GM21723 (cell line): Measurements from ENCODE around the gene IL2.

ENCODE experiments used
- ATAC-seq: cut with Tn5 transposase; IDR thresholded peaks from one replicate; pipeline ENCODE4 v1.9.1; 2021; ENCODE audit warnings: mild to moderate bottlenecking, moderate library complexity; ENCODE audit not compliant: unreplicated experiment

IL2 gene

DNA sequence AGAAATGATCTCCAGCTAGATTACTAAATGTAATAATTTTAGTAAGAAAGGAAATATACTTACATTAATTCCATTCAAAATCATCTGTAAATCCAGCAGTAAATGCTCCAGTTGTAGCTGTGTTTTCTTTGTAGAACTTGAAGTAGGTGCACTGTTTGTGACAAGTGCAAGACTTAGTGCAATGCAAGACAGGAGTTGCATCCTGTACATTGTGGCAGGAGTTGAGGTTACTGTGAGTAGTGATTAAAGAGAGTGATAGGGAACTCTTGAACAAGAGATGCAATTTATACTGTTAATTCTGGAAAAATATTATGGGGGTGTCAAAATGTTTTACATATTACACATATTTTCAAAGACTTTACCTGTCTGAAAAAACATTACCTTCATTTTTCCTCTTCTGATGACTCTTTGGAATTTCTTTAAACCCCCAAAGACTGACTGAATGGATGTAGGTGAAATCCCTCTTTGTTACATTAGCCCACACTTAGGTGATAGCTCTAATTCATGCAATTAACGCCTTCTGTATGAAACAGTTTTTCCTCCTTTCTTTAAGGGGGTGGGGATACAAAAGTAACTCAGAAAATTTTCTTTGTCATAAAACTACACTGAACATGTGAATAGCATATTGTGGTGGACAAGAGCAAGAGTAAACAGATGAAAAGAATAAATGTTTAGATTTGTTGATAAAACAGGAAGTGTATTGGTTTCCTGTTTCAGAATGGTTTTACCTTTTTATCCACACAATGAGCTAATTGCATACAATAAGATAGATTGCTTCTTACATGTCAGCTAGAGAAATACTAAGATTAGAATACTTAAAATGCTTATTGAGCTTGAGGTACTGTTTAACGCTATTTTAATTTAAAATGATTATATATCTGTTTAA lies at the start of gene IL2:
Gene IL2, minus strand, starts transcription at position 495 of the 886 bp plus-strand sequence. Its CDS starts 285 bp downstream, at position 210.
- ATAC-seq: no peak

DNA sequence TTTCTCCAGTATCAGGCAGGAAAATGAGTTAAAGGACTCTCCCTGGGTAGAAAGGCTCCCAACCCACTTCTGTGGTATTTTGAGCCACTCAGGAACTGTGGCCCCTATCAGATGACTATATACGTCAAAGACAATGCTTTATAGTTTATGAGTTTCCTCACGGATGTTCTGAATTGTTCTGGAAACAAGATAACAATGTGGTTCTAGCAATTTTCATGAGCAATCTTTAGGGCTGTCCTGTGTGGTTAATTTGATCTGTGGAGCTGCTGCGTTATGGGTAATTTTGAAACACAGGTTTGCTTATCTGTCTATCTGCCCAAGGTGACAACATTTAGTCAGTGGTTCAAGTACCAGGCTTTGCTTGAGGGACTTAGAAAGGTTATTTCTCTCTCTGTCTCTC lies 46.7 kb upstream of the IL2 start:
- ATAC-seq: no peak

DNA sequence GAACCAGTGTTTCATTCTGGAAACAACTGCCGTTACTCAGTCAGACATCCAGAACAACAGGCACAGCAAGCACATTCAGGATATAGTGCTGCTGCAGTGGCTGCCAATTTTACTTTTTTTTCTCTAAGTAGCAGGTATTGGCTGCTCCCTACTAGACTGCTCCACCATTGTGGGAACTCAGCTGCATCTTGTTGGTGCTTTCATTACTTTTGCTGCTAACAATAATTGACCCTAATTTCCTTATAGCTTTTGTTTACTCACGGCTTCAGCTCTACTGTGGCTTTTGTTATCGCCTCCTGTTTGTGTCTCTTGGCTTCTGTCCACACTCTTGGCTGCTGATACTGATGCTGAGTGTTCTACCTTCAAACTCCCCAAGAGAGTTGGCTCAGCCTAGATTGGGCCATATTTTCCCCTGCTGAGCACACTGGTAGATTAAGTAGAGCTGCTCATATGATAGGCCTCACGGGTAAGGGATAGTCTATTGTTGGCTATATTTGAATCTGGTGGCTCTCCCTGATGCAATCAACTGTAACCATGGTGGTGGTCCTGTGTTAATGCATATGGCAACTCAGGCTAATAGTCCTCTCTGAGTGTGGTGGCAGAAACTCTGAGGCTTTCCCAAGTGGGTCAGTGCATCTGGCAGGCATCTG lies 44.5 kb upstream of the IL2 start:
- no peak for ATAC-seq

DNA sequence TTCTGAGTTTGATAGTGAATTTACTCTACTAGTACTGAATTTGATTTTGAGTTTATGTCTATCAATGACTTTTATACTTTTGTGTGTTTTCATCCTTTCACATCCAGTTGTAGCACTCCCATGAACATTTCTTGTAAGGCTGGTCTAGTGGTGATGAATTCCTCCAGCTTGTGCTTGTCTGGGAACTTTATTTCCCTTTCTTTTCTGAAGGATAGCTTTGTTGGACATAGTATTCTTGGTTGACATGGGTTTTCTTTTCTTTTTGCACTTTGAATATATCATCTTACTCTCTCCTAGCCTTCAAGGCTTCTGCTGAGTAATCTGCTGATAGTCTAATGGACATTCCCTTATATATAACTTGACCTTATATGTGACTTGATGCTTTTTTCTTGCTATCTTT lies 32.5 kb upstream of the IL2 start:
- no peak for ATAC-seq

DNA sequence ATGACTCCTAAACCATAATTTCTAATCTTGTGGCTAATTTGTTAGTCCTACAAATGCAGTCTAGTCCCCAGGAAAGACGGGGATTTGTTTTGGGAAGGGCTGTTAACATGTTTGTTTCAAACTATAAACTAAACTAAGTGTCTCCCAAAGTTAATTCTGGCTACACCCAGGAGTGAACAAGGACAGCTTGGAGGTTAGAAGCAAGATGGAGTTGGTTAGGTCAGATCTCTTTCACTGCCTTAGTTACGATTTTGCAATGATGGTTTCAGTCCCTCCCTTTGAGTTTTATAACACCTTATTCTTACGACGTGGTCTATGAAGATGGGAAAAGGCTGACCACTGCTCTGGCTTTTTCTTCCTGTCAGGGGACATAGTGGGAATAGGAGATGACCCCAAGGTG lies 27.0 kb upstream of the IL2 start:
- ATAC-seq: no peak

DNA sequence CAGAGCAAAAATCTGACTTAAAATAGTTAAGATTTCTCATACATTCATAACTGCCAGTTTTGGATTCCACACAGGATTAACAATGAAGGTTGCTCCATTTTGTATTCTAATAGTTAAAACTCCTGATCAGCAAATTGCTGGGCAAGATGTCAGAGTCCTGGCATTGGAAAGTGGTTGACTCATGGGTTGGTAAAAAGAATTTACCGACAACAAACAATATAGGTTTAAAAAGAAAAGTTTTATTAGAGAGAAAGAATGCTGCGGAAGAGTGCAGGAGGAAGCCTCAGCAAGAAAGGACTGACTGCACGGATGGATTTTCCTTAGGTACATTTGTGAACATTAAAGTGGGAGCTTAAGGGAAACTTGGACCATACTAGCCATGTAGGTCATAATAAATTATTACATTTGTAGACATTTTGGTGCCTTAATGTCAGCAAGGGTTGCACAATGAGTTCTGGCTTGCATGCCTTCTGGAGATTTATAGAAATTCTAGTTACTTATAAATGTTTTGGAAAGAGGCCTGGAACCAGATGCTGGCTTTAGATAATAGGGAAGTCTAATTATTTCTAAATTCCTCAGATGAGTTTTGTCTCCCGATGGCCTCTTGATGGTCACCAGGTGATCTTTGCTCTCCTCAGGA lies 25.4 kb upstream of the IL2 start:
- ATAC-seq: no peak

DNA sequence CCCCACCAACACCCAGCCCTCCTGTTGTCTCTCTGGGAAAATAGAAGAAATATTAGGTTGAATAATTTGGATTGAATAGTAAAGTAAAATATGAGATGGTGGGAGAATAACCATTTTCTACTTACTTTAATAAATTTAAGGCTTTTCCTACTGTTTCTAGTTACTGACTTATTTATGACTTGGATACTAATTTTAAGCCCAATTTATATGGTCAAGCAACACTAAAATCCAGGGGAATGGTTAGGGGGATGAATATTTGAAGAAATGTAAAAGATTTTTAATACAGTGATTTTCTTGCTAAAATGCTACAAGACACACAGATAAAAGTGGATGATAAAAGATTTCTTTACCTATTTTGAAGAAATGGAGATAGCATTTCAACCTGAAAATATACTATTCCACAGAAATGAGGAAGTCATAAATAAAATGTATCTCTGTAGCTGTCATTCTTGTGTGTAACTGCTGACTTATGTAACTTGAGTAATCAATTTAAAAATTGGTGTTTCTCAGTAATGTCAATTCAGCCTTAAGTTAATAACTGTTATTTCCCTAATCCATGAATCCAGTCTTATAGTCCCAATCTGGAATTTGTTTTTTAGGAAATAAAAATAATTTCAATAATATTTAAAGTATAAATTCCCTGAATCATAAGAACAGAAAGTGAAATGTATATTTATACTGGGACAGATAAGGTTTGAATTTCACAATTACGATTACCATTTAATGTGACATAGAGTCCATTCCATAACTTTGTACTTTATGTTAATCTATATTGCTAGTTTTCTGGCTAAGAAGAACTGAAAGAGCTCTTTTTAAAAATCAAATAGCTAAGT lies 24.3 kb upstream of the IL2 start:
- ATAC-seq: no peak

DNA sequence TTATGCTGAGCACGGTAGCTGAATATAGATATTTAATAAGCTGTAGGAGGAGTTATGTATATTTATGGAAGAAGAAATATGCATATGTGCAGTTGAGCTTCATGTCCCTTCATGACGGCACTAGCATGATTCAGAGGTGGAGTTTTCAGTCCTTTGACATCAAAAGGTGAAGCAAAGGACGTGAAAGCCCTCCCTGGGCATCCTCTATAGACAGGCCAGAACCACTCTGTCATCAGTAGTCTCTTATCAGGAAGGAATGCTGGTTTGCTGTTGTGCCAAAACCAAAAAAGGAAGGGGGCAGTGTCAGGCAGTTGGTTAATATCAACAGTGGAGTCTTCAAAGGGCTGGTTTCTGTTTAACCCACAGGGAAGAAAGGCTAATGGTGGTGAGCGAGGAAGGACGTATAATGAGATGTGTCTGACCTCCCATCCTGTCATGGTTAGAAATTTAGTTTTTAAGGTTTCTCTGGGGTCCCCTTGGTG lies 23.5 kb upstream of the IL2 start:
- no peak for ATAC-seq

DNA sequence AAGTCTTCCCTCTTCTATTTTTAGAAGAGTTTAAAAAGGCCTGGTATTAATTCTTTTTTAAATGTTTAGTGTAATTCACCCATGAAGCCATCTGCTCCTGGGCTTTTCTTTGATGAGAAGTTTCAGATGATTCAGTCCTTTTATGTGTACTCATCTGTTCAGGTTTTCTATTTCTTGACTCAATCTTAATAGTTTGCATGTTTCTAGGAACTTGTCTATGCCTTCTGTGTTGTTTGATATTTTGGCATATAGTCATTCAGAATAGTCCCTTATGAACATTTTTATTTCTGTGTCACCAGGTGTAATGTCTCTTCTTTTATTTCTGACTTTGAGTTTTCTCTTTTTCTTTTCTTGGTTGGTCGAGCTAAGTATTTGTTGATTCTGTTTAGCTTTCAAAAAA lies 20.2 kb upstream of the IL2 start:
- no peak for ATAC-seq

DNA sequence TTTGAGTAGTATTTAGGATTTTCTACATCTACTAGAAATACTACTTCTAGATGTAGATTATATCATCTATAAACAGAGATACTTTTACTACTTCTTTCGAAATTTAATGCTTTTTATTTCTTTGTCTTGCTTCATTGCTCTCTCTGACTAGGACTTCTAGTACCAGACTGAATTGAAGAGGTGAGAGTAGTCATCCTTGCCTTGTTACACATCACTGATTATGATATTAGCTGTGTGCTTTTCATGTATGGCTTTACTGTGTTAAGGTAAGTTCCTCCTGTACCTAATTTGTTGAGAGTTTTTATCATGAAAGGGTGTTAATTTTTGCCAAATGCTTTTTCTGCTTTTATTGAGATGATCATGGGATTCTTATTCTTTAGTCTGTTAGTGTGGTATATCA lies 19.6 kb upstream of the IL2 start:
- no peak for ATAC-seq

DNA sequence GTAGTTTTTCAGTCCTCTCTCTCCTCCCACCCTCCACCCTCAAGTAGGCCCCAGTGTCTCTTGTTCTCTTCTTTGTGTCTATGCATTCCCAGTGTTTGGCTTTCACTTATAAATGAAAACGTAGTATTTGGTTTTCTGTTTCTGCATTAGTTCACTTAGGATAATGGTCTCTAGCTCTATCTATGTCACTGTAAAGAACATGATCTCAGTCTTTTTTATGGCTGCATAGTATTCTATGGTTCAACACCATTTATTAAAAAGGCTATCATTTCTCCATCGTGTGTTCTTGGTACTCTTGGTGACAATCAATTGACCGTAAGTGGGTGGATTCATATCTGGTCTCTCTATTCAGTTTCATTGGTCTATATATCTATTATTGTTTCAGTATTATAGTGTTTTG lies 18.7 kb upstream of the IL2 start:
- no peak for ATAC-seq

DNA sequence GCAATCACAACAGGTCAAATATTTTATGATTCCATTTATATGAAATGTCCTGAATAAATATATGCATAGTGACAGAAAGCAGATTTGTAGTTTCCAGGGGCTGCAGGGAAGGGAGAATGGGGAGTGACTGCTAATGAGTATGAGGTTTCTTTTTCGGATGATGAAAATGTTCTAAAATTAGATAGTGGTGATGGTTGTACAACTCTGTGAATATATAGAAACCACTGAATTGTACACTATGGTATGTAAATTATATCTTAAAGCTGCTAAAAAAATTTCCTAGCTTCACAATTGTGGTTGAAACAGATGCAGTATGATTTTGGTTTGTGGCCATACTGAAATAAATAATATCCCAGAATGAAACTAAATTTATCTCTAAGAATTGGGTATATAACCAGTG lies 12.9 kb upstream of the IL2 start:
- no peak for ATAC-seq

DNA sequence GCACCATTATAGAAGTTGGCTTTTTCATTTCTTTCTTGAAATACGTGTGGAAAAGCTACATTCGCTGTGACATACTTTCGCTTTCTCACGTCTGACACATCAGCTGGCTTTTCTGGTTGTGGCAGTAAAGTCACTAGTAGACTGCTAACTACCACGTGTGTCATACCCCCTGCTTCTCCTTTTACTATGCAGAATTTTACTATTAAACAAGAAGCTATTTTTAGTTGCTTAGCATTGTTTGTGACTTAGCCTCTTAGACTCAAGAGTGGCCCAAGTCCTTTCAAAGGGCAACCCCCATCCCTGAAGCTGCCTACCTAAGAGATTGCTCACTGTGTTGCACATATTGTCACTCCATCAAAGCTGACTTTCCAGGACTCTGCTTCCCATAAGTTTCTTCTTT lies 2.1 kb upstream of the IL2 start:
- peak; percentile 79 for ATAC-seq

DNA sequence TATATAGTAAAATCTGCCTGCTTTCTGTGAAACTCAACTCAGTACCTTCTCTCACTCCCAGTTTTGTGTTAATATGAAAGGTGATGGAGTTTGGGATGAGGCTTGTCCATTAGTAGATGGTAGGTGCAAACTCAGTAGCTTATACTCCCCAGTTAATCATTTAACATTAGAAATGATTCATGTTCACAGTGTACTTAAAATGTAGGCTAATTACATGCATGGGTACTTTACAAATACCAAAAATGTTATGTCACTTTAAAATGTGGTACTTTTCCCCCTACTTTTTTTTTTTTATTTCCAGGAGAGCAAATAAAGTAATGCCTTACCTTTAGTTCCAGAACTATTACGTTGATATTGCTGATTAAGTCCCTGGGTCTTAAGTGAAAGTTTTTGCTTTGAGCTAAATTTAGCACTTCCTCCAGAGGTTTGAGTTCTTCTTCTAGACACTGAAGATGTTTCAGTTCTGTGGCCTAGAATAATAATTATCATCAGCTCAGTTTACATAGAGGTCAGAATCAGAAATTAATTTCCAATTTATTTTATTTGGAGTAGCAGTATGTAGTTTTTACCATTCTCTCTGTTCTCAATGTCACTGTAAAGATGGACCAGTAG lies 3.0 kb downstream of the IL2 start:
- no peak for ATAC-seq

DNA sequence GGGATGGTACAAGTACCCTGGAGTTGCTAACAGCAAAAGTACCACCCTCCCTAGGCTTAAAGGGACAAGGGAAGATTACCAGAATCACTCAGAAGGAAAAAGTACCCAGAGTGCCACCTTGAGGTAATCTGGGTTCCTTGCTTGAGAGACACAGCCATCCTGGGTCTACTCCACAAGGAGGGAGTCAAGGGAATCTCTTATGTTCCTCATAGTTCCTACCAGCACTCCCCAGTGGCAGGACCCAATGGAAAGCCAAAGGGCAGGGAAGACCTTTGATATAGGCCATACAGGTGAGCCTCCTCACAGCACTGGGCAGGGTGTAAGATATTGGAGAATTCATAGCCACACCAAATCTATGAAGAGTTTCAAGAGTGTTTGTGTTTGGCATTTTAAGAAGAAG lies 5.7 kb downstream of the IL2 start:
- peak; percentile 55 for ATAC-seq

DNA sequence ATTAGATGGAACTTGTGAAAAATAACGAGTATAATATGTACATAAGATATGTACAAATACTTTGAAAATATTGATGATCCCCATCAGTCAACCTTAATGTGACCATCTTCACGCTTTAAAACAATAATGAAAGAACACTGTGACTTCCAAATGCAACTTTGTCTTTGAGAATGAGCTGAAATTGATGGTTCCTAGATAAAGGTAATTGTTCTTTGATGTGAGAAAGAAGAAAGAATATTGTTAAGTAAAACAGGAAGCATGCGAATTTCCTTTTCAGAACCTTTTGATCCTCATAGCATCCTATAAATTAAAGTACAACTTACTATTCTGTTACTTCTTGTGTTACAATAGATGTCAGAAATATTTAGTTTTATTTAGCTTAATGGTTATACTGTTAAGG lies 22.2 kb downstream of the IL2 start:
- ATAC-seq: no peak

DNA sequence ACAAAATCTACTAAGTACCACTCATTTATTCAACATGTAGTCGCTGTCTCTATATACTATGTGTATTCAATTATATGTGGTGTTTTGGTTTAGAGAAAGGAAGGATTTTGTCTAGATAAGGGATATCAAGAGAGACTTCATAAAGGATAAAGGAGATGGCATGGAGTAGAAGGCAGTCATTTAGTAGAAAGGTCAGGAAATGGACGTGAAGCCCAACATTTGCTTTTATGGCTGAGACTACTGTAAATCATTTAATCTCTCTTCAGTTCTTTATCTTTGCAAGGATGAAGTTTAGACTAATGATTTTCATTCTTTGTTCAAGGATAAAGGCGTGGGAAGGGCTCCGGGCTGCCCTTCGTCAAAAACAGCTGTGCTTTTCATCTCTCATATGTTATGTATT lies 25.2 kb downstream of the IL2 start:
- no peak for ATAC-seq

DNA sequence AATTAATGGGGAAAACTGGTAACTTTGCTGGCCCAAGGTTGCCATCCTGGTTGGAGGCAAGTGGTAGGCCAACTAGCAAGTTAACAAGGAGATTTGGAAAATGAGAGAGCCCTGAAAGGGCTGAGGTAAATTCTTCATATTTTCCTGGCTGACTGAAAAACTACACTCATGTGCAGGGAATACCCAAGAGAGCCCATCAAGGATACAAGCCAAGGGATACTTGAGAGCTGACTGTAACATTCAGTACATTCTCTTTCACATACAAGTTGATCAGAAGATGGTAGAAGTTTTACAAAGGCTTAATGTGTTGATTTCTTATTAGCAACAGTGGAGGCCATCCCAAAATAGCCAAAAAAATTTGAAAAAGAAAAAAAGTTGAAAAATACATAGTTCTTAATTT lies 33.3 kb downstream of the IL2 start:
- ATAC-seq: no peak

DNA sequence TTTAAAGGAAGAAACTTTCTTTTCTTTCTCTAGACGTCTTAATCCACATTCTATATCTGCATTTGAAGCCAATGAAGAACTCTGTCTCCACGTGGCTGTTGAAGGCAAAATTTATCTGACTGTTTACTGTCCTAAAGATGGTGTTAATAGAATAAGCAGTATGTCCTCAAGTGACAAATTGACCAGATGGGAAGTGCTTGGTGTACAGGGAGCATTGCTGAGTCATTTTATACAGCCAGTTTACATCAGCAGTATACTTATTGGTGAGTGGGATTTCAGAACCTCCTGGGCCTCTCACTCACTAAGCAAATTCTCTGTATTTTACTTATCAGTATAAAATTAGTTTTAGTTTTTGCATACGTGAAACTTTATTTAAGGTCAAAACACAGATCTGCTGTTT lies 44.0 kb downstream of the IL2 start:
- ATAC-seq: no peak

DNA sequence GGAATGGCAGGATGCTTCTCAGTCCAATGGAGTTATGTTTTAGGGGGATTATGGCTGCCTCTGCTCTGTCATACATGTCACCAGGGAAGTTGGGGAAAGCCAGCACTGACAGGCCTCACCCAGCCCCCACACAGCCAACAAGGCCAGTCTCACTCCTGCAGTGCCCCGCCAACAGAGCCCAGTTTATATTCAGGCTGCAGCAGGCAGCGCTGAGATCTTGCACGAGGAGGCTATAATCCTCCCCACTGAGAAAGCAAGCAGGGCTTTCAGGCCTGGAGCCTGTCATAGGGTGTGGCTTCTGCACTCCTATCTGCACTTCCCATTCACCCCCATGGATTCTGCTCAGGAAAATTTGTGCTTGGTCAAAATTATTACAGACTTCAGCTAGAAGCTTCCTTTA lies 52.7 kb downstream of the IL2 start:
- ATAC-seq: no peak
